Keratinocyte (primary cell): ENCODE measurements around the gene DUSP12. TPM values are rescaled to one million over a fixed set of nuclear protein-coding genes. Genes with fewer than 3 reads are reported as not detected.

Experiments used
- DNase-seq: peaks from one replicate; pipeline ENCODE4 v3.0.0-alpha.2; 2011; ENCODE audit warnings: low read depth, missing footprints, low spot score
- FAIRE-seq: peaks from 2 replicates; lab custom pipeline; 2011; peaks lifted over from hg19 to GRCh38; lab: Jason Lieb, UNC
- H2AFZ ChIP-seq: 2 replicates; pipeline ENCODE4 v1.6.0; 2012; ENCODE audit warnings: low read length, control low read depth, inconsistent platforms; ENCODE audit not compliant: control insufficient read depth
- H3K27ac ChIP-seq: 2 replicates; pipeline ENCODE4 v1.5.1; 2011; ENCODE audit warnings: low read length; ENCODE audit not compliant: control insufficient read depth, insufficient read depth
- H3K27me3 ChIP-seq: 3 replicates; pipeline ENCODE4 v1.6.0; 2011; ENCODE audit warnings: low read length; ENCODE audit not compliant: control insufficient read depth, insufficient read depth; ENCODE audit errors: extremely low read depth
- H3K36me3 ChIP-seq, 2 experiments: 2 replicates in 1 of 2; 3 replicates in 1 of 2; pipeline ENCODE4 v1.5.1; 2011; ENCODE audit warnings: low read length in 2 of 2, mild to moderate bottlenecking in 1 of 2; ENCODE audit not compliant: control insufficient read depth in 2 of 2, insufficient read depth in 2 of 2; ENCODE audit errors: extremely low read depth in 1 of 2
- H3K4me1 ChIP-seq: 3 replicates; pipeline ENCODE4 v1.5.1; 2011; ENCODE audit warnings: low read length; ENCODE audit not compliant: control insufficient read depth, insufficient read depth; ENCODE audit errors: extremely low read depth
- H3K4me2 ChIP-seq: 3 replicates; pipeline ENCODE4 v1.6.0; 2011; ENCODE audit warnings: low read depth, low read length; ENCODE audit not compliant: control insufficient read depth, insufficient read depth; ENCODE audit errors: extremely low read depth
- H3K4me3 ChIP-seq, 3 experiments: fragments of 200-600 bp in 1 of 3; sonication (generic) in 1 of 3; 2 replicates in 2 of 3; 3 replicates in 1 of 3; pipeline ENCODE4 v1.5.1; 2011 to 2016; ENCODE audit warnings: low read length in 3 of 3, mild to moderate bottlenecking in 3 of 3, control low read depth in 2 of 3, inconsistent platforms in 1 of 3, low read depth in 1 of 3, mixed read lengths in 1 of 3, mixed run types in 1 of 3, moderate library complexity in 1 of 3; ENCODE audit not compliant: control insufficient read depth in 2 of 3, insufficient read depth in 2 of 3; ENCODE audit errors: extremely low read depth in 1 of 3
- H3K79me2 ChIP-seq: 2 replicates; pipeline ENCODE4 v1.6.0; 2012; ENCODE audit warnings: low read length; ENCODE audit not compliant: control insufficient read depth, insufficient read depth
- H3K9ac ChIP-seq: 3 replicates; pipeline ENCODE4 v1.6.0; 2011; ENCODE audit warnings: low read length; ENCODE audit not compliant: control insufficient read depth, insufficient read depth; ENCODE audit errors: extremely low read depth
- H3K9me1 ChIP-seq: 3 replicates; pipeline ENCODE4 v1.6.0; 2011; ENCODE audit warnings: low read length; ENCODE audit not compliant: control insufficient read depth, insufficient read depth; ENCODE audit errors: extremely low read depth
- H3K9me3 ChIP-seq: 2 replicates; pipeline ENCODE4 v1.5.1; 2012; ENCODE audit warnings: low read depth, low read length; ENCODE audit not compliant: control insufficient read depth
- H4K20me1 ChIP-seq: 3 replicates; pipeline ENCODE4 v1.6.0; 2011; ENCODE audit warnings: low read length; ENCODE audit not compliant: control insufficient read depth, insufficient read depth; ENCODE audit errors: extremely low read depth
- CTCF ChIP-seq, 3 experiments: IDR thresholded peaks in 1 of 3; conservative IDR thresholded peaks in 1 of 3; optimal IDR thresholded peaks in 1 of 3; 2 replicates in 2 of 3; 3 replicates in 1 of 3; pipeline versions ENCODE3 to v1.5.1; 2011; ENCODE audit warnings: low read length in 3 of 3, mild to moderate bottlenecking in 3 of 3, moderate library complexity in 2 of 3, control low read depth in 1 of 3, inconsistent platforms in 1 of 3; ENCODE audit not compliant: insufficient read depth in 2 of 3; ENCODE audit errors: extremely low read depth in 1 of 3
- EZH2 ChIP-seq: IDR thresholded peaks from one replicate; pipeline ENCODE4 v1.6.1; 2012; ENCODE audit warnings: inconsistent platforms, mild to moderate bottlenecking, low read length, moderate library complexity
- dilution Hi-C: fragments of 300-500 bp; cut with MboI; formaldehyde crosslinking; loops from one replicate; pipeline ENCODE4 v1.7.0; 2020; ENCODE audit warnings: low sequenced_read_pairs; ENCODE audit not compliant: extremely low pct_ligation_motif_present
- polyA plus RNA-seq, 5 experiments: library from polyadenylated mRNA; depleted of rRNA in 3 of 5; stranded (reverse) in 3 of 5; stranded (forward) in 1 of 5; unstranded in 1 of 5; fragments of >200 nt; gene quantifications; 1 replicate in 1 of 5; 2 replicates in 3 of 5; 3 replicates in 1 of 5; pipeline versions ENCODE4 v1.2.1 to v1.2.3, GENCODE V29; 2011 to 2012; ENCODE audit warnings: missing spikeins in 2 of 5, low read depth in 1 of 5, low replicate concordance in 1 of 5

Gene DUSP12
- polyA plus RNA-seq, 1 donor (not counting 4 experiments of a cell fraction or from before 2014, with no cell fraction given), result 35.3 TPM

DNA sequence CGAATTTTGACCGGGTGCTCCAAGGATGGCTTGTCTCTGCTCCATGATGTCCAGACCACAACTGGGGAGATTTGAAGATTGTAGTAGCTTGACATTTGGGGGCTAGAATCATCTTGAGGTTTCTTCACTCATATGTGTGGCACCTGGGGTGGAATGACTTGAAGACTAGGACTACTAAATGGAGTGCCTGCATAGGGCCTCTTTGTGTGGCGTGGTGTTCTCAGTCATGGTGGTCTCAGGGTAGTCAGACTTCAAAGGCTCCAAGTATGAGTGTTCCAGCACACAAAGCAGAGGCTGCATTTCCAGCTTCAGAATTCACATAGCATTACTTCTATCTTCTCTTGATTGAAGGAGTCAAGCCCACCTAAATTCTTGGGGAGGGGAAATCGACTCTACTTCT, 33.3 kb downstream of the DUSP12 start:
- peaks cover 0 to 5% of the 10 kb centered on the region in 2 experiments for H3K36me3 ChIP-seq
- no peak overlapping the region for H2AFZ ChIP-seq
- H3K4me2 ChIP-seq, result no peak overlapping the region
- no peaks in the 10 kb centered on the region for H3K9me3 ChIP-seq
- no peak overlapping the region for H3K27ac ChIP-seq
- no peaks in the 10 kb centered on the region for H3K27me3 ChIP-seq
- no peak overlapping the region for H3K4me3 ChIP-seq
- no peaks in the 10 kb centered on the region for H3K4me1 ChIP-seq
- no peaks in the 10 kb centered on the region for H4K20me1 ChIP-seq
- FAIRE-seq (no peak), DNase-seq (no peak)
- H3K9ac ChIP-seq, result no peak overlapping the region
- dilution Hi-C loops, result no loop called here
- H3K79me2 ChIP-seq, result no peaks in the 10 kb centered on the region
- H3K9me1 ChIP-seq, result no peaks in the 10 kb centered on the region
- no peak for TF ChIP-seq EZH2
- TF ChIP-seq CTCF (optimal IDR thresholded peaks at IDR 0.05 in 1 of 3, IDR thresholded peaks at IDR 0.05 in 1 of 3, conservative IDR thresholded peaks at IDR 0.05 in 1 of 3; ENCODE audit: extremely low read depth in 1 of 3, insufficient read depth in 2 of 3, low read length in 3 of 3), result no peak

- Histone ChIP-seq H3K27ac (no peak overlapping the region), H3K4me2 (no peak overlapping the region), H3K4me3 (no peak overlapping the region), H3K9ac (no peak overlapping the region), H3K9me3 (no peaks in the 10 kb centered on the region), H3K79me2 (no peaks in the 10 kb centered on the region), H3K36me3 (peaks cover 0 to 5% of the 10 kb centered on the region in 2 experiments), H3K4me1 (no peaks in the 10 kb centered on the region), H4K20me1 (no peaks in the 10 kb centered on the region), H2AFZ (no peak overlapping the region), H3K9me1 (no peaks in the 10 kb centered on the region), H3K27me3 (no peaks in the 10 kb centered on the region)
- dilution Hi-C loops, result no loop called here
- TF ChIP-seq EZH2 (no peak), CTCF (optimal IDR thresholded peaks at IDR 0.05 in 1 of 3, IDR thresholded peaks at IDR 0.05 in 1 of 3, conservative IDR thresholded peaks at IDR 0.05 in 1 of 3; ENCODE audit: extremely low read depth in 1 of 3, insufficient read depth in 2 of 3, low read length in 3 of 3) (no peak)
- DNase-seq (no peak), FAIRE-seq (no peak)
Measured at GRCh38 chr1:161784968-161785367, 35.4 kb downstream of the DUSP12 start.
